Medulla oblongata (tissue), 1 donor: ENCODE data around the gene LRRC37A3.
"Not testable (repeated sequence)": the region's sequence is repeated elsewhere in the genome, so short reads cannot be mapped to it uniquely, and the experiment has no call there.

Source experiments
- DNase-seq: peaks from one replicate; pipeline ENCODE4 v3.0.0-alpha.2; 2015; ENCODE audit errors: extremely low spot score

LRRC37A3 gene

DNA sequence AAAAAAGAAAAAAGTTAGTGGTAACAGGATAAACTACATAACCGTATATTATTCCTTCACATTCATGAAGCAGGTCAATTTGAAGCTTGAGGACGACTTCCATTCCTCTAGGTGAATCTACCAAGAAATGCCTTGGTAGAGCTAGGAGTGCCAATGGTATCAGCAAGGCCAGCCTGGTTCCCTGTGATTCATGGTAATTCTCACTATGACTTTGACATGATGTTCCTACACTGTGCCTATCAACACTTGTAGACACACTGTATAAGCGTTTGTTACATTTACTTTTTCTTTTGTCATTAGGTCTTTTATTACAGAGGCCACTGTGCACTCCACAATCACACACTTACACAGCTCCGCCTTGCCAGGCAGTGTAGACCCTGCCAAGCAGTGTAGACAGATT is 7.2 kb upstream of the LRRC37A3 start:
- DNase-seq, result not testable (repeated sequence)

DNA sequence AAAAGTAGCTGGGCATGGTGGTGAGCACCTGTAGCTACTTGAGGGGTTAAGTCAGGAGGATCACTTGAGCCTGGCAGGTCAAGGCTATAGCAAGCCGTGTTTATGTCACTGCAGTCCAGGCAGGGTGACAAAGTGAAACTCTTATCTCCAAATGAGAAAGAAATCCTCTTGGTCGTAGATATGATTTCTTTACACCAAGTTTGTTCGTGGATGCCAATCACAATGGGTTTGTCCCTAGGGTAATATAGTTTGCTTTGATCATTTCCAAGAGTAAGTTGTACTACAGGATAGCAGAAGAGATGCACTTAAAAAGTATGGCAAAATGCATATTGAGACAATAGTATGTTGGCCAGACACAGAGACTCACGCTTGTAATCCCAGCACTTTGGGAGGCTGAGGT is 6.0 kb upstream of the LRRC37A3 start:
- DNase-seq, result not testable (repeated sequence)

DNA sequence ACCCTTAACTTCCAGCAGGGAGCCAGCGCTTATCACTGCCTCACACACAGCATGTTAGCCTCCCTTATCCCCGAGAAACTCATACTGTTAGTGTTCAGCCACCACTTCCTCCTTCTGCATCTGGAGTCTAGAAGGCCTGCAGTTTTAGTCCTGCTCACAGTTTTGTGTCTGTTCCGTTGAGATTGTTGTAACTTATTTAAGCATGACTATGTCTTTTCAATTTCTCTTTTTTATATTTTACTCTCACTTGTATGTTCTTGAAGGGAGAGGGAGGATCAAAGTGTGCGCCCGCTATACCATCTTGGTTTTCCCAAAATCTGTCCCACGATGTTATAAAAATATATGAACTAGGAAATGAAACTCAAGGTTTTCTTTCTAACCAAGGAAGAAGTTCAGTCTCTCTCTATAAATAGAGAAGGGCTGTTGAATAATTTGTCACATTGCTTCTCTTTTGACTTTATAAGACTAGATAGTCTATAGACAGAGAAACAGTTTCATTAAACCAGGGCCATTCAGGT is 3.8 kb upstream of the LRRC37A3 start:
- DNase-seq, result peak; percentile 45

DNA sequence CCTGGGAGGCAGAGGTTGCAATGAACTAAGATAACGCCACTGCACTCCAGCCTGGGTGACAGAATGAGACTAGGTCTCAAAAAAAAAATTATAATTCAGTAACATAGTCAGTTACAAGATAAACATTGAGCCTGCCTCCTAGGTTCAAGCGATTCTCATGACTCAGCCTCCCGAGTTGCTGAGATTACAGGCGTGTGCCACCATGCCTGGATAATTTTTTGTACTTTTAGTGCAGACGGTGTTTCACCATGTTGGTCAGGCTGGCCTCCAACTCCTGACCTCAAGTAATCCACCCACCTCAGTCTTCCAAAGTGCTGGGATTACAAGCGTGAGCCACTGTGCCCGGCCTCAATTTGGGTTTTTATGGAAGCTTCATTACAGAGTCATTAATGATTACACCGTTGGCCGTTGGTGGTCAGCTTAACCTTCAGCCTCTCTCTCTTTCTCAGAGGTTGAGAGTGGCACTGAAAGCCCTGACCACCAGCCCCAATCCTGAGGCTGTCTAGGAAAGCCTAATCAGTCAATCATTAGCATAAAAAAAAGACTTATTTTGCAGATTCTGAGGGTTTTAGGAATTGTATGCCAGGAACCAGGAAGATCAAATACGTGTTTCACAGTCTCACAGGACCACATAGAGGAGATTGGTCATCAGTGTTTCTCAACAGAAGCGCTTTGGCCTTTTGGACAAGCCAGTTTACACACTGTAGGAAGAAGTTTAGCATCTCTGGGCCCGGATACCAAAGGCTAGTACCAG is 1.3 kb upstream of the LRRC37A3 start:
- peak; percentile 25 for DNase-seq

DNA sequence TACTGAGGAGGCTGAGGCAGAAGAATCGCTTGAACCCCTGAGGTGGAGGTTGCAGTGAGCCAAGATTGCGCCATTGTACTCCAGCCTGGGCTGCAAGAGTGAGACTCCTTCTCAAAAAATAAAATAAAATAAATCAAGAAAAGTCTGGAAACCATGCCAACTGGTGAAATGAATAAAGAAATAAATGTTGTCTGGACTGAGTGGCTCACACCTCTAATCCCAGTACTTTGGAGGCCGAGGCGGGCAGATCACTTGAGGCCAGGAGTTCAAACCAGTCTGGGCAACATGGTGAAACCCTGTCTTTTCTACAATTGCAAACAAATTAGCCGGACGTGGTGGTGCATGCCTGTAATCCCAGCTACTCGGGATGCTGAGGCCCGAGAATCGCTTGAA is 744 bp upstream of the LRRC37A3 start:
- DNase-seq, result peak; percentile 50

DNA sequence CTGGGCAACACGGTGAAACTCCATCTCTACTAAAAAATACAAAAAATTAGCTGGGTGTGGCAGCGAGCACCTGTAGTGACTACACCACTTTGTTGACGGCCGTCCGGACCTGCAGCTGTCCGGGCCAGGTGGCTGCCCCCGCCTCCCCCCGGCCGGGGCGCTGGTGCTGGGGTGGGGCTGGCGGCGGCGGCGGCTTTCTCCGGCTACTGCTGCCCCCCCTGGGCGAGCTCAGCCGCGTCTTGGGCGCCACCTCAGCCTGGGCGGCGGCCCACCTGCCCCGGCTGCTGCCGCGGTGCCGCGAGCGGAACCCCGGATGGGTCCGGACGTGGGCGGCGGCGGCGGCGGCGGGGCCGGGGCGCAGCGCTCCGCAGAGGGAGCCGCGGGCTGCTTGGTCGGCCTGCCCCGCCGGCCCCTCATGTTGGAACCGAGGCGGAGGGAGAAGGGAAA is 413 bp downstream of the LRRC37A3 start:
- DNase-seq, result peak; percentile 15

DNA sequence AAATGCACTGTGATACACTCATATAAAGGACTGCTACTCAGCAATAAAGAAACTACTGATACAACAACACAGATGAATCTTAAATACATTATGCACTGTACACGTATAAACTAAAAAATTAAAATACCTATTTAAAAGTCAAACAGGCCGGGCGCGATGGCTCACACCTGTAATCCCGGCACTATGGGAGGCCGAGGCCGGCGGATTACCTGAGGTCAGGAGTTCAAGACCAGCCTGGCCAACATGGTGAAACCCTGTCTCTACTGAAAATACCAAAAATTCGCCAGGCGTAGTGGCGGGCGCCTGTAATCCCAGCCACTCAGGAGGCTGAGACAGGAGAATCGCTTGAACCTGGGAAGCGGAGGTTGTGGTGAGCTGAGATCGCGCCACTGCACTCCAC is 1.7 kb downstream of the LRRC37A3 start:
- DNase-seq, result not testable (repeated sequence)

DNA sequence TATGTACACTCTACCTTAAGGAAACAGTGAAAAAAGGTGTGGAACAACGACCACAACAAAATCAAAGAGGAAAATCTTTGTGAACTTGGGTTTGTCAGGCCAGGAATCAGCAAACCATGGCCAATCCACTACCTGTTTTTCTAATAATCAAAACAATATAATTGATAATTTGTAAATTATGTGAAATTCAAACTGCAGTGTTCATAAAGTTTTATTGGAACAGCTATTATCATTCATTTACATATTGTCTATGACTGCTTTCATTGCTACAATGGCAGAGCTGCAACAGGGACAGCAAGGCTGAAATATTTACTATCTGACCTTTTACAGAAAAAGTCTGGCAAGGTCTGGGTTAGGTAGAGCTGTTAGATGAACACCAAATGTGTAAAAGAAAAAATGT is 4.0 kb downstream of the LRRC37A3 start:
- not testable (repeated sequence) for DNase-seq

DNA sequence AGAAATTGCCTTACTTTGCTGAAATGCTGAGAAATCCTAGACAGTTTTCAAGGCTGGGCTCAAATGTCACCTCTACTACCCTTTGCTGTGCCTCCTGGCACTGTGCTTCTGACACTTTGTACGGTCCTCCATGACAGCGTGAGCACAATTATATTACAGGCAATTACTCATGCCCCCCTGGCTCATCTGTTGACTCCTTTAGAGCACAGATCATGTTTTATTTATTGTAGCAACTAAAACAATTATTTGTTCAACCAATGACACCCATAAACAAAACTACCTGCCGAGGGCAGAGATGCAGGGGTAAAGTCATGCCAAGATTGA is 9.1 kb downstream of the LRRC37A3 start:
- not testable (repeated sequence) for DNase-seq

DNA sequence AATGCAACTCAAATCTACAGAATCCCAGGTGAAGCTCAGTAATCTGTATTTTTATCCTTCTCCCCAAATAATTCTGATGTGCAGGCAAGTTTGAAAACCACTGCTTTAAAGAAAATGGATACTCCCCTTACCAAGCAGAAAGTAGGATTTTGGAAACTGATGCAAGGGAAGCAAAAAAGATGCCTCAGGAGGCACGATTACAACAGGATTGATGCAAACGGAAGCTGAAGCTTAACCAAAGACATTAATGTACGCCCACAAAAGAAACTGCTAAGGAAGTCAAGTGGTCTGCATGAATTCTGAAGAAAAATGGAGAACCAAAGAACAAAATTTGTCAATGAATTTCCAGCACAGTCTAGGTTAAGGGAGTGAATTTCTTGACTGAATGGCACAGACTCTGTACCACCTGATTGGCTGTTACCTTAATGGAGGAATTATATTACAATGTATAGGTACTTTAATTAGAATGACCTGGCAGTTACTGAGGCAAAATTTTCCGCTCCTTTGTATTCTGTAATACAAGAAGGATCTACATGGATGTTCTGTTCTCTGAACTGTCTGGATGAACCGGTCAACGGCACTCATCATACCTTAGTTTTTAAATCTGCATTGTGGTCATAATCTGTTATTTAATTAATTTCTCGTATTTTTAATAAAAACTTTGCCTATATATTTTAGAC is 9.6 kb downstream of the LRRC37A3 start:
- not testable (repeated sequence) for DNase-seq

DNA sequence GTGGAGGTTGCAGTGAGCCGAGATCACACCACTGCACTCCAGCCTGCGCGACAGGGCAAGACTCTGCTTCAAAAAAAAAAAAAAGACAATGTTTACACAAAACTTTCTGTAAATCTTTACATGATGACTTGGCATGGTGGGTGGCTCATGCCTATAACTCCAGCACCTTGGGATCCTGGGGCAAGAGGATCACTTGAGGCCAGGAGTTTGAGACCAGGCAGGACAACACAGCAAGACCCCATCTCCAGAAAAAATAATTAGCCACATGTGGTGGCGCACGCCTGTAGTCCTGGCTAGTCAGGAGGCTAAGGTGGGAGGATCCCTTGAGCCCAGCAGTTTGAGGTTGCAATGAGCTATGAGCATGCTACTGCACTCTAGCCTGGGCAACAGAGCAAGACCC is 15.2 kb downstream of the LRRC37A3 start:
- not testable (repeated sequence) for DNase-seq

DNA sequence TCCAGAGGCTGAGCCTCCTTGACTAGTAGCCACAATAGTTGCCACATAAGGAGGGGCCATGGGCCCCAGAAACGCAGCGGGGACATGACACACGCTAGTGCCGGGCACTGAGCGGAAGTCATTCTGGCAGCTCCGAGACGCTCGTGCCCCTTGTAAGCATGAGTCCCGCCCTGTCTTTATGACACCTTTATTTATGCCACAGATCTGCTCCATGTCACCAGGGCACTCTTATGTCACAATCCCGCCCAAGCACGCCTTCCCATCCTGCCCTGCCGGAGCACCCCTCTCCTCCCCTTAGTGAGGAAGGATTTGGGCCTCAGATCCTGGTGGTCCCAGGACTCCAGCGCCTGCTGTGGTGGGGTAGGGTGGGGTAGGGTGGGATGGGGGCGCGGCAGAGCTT is 22.1 kb downstream of the LRRC37A3 start:
- not testable (repeated sequence) for DNase-seq

DNA sequence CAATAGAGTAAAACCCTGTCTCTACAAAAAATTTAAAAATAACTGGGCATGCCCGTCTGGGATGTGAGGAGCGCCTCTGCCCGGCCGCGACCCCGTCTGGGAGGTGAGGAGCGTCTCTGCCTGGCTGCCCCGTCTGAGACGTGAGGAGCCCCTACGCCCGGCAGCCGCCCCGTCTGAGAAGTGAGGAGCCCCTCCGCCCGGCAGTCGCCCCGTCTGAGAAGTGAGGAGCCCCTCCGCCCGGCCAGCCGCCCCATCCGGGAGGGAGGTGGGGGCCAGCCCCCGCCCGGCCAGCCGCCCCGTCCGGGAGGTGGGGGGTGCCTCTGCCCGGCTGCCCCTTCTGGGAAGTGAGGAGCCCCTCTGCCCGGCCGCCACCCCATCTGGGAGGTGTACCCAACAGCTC is 45.1 kb downstream of the LRRC37A3 start:
- not testable (repeated sequence) for DNase-seq

DNA sequence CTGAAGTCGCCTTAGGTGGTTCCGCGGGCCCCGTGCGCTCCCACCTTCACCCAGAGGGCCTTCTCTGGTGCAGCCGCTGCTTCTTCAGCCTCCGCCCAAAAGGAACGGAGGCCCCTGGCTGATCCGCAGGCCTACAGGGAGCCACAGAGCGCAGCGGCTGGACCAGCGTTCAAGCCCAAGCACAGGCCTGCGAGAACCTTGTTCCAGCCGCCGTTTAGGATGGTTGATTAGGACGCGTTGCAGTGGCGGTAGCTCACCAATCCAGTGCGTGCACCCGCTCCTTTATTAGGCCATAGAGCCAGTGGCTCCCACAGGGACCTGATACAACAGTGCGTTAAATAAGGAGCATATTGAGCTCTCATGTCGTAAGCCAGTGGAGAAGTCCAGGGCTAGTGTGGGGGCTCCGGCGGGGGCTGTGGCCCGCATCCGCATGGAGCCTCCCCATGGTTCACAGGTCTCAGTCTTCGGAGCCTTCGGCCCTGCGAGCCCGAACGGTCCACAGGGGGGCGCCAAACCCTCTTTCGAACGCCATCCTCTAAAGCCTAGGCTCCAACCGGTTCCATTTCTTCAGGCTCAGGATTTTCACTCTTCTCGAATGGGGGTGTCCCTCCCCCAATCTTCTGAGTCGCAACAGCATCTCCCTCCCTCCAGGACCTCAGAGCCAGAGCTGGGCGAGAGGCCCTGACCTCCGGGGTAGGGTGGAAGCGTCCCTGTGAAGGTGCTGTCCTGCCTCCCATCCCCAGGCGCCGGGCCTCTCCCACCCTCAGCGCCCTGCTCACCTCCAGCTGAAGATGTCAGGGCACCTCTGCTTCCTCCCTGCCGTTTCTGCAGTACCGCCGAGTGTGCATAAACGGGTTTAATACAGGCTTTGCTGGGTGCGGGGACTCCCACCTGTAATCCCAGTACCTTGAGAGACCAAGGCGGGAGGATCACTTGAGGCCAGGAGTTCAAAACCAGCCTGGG is 71.5 kb downstream of the LRRC37A3 start:
- peak; percentile 56 for DNase-seq

DNA sequence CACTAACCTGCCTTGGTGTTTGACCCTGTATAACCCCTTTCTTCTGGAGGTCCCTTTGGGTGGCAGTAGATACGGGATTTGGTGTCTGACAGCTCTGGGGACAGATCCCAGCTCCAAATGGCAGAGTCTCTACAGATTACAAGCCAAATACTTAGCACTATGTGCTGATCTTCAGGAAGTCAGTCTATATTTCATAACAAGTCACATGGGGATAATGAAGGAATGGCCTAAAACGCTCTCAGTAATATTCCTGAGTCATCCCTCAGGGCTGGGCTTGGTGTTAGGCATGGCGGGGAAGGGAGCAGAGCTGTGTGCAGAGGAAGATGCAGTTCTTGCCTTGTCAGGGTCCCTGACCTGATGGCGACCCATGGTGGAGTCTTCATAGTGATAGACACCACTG is 72.4 kb downstream of the LRRC37A3 start:
- DNase-seq, result not testable (repeated sequence)

DNA sequence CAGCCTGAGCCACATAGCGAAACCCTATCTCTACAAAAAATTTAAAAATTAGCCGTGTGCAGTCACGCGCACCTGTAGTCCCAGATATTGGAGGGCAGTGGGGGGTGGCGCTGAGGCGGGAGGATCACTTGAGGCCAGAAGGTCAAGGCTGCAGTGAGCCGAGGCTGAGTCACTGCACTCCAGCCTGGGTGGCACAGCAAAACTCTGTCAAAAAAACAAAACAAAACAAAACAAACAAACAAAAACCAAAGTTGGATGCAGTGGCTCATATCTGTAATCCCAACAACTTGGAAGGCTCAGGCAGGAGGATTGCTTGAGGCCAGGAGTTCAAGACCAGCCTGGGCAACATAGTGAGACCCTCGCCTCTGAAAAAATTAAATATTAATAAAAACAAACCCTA is 75.4 kb downstream of the LRRC37A3 start:
- DNase-seq, result not testable (repeated sequence)

DNA sequence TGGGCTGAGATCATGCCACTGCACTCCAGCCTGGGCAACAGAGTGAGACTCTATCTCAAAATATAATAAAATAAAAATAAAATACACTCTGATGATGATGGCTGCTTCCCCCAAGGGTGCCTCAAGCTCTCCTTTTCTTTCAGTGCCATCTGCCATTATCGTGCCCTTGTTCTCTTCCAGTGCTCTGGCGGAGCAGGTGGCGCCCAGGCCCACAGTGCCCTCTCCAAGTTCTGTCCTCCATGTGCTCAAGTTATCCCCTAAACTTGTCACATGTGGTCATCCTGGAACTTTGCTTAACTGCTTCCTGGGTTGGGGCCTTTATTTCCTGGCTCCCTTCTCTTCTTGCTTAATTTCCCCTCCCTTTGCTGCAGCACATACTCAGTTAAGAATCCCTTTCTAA is 76.4 kb downstream of the LRRC37A3 start:
- not testable (repeated sequence) for DNase-seq

DNA sequence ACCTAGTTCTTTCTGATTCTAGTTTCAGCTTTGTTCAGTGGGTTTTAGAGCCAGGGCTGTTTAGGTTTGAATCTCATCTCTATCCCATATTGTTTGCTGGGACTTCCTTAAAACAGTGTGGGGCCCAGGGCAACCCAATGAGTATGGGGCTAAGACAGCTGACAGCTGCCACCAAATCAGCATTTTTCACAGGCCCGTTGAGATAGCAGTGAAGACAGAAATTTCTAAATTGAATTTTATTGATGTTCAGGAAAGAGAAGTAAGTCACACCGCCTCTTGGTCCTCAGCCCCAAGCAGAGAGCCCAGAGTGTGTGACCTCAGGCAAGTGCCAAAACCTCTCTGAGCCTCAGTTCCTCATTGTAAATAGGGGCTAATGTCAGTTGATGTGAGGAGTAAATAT is 78.3 kb downstream of the LRRC37A3 start:
- DNase-seq, result not testable (repeated sequence)

DNA sequence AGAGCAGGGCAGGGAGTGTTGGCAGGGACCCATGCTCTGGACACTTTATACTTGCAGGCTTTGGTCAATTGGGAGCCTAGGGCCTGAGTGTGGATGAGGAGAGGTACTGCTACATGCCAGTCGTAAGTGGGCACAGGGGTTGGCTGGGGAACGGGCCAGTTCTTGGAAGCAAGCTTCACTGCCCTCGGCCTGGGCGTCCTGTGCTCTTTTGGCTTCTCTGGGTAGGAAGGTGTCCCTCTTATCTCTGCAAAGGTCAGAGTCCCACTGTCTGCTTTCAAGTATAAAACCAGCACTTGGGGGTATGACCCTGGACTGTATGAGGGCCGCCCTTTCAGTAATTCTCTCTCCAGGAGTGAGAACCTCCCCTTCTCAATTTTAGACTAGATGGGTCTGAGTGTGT is 80.8 kb downstream of the LRRC37A3 start:
- not testable (repeated sequence) for DNase-seq

DNA sequence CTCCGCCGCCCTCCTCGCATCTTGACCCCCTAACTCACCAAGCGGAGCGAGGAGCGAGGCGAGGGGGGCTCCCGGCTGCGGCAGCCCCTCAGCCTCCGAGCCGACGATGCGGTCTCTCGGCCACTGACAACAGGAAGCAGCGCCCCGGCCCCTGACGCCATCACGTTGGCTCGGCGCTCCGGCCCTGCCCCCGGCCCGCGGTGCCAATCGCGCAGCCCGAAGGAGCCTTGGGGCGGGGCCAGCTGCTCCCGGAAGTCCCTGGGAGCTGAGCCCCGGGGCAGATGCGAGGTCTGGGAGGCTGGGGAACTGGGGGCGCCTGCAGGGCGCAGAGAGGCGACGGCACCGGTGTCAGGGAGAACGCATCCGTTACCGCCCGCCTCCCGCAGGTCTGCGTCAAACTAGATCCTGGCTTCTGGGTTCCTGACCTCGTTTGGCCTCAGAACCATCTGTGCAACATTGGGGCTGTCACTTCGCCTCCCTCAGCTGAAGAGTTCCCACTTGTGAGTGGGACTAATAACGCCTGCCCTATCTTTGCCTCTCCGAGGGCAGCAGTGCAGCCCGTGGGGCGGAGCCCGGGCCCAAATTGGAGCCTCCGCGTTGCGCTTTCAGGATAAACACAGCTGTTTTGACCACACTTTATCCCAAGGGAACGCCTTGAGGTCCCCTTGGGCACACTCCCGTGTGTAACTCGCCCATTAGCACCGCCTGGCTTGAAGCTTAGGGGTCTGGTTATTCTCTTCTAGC is 82.1 kb downstream of the LRRC37A3 start:
- DNase-seq, result peak; percentile 77

DNA sequence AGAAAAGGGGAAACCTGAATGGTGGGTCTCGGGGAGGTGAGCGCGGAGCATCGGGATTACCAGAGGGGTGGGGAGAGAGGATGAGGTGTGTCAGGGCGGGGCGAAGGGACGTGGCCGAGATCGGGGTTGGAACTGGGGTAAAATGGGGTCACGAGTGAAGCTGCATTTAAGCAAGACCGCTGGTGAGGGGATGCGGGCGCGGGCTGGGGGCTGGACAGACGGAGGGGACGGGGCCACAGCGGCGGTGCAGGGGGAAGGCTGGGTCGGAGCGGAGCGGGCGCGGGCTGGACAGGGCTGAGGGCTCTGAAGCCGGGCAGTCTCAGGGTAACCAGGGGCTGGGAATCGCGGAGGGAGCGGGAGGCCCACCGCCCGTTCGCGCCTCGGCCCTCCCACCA is 82.7 kb downstream of the LRRC37A3 start:
- DNase-seq, result peak; percentile 2
